HEK293T (cell line): ENCODE results near the gene DYNC1LI2.

ENCODE experiments used
- CTBP1 ChIP-seq: fragments of 450-650 bp; IDR thresholded peaks from 2 replicates; pipeline ENCODE4 v1.6.1; 2016; ENCODE audit warnings: borderline replicate concordance
- FOXK2 ChIP-seq: fragments of 450-650 bp; IDR thresholded peaks from 2 replicates; pipeline ENCODE4 v1.6.1; 2016; ENCODE audit warnings: mild to moderate bottlenecking
- FOXM1 ChIP-seq: fragments of 450-650 bp; IDR thresholded peaks from 2 replicates; pipeline ENCODE4 v1.6.1; 2017; ENCODE audit warnings: mild to moderate bottlenecking, borderline replicate concordance
- PKNOX1 ChIP-seq: fragments of 450-650 bp; IDR thresholded peaks from 2 replicates; pipeline ENCODE4 v1.6.1; 2016
- SP1 ChIP-seq: fragments of 450-650 bp; IDR thresholded peaks from 2 replicates; pipeline ENCODE4 v1.6.1; 2017
- ZNF384 ChIP-seq: fragments of 450-650 bp; IDR thresholded peaks from 2 replicates; pipeline ENCODE4 v1.6.1; 2016

GRCh38 chr16:66754211-66754610 is 2.8 kb upstream of the DYNC1LI2 start:
- TF ChIP-seq SP1 (no peak), CTBP1 (no peak), FOXK2 (no peak), FOXM1 (no peak), PKNOX1 (no peak), ZNF384 (no peak)
